Right atrium auricular region (tissue), 2 donors: ENCODE measurements around the gene PPFIA2. TPM values are rescaled to one million over a fixed set of nuclear protein-coding genes. Genes with fewer than 3 reads are reported as not detected.

Source experiments
- DNase-seq: peaks from one replicate; pipeline ENCODE4 v3.0.0-alpha.2; 2019; ENCODE audit warnings: low spot score
- H3K27ac ChIP-seq, 2 donors: fragments of 200-600 bp; sonication (generic); 1 replicate in 1 of 2; 2 replicates in 1 of 2; pipeline ENCODE4 v1.5.1; 2016 to 2019
- H3K27me3 ChIP-seq, 2 donors: fragments of 200-600 bp; sonication (generic); one replicate each; pipeline versions ENCODE4 v1.5.1 to v1.6.0; 2017 to 2019
- H3K36me3 ChIP-seq: fragments of 200-600 bp; sonication (generic); one replicate; pipeline ENCODE4 v1.5.1; 2016
- H3K4me1 ChIP-seq, 2 donors: fragments of 200-600 bp; sonication (generic); one replicate each; pipeline versions ENCODE4 v1.5.1 to v1.6.0; 2017 to 2019
- H3K4me3 ChIP-seq, 2 donors: fragments of 200-600 bp; sonication (generic); 1 replicate in 1 of 2; 2 replicates in 1 of 2; pipeline ENCODE4 v1.5.1; 2017 to 2019; ENCODE audit warnings: mild to moderate bottlenecking in 1 of 2, moderate library complexity in 1 of 2
- H3K9me3 ChIP-seq, 2 donors: fragments of 200-600 bp; sonication (generic); one replicate each; pipeline ENCODE4 v1.5.1; 2019
- CTCF ChIP-seq, 2 donors: fragments of 200-600 bp; sonication (generic); IDR thresholded peaks; one replicate each; pipeline ENCODE4 v1.5.1; 2019; ENCODE audit warnings: antibody characterized with exemption in 2 of 2
- total RNA-seq, 2 donors: library from RNA; depleted of rRNA; stranded (reverse); fragments of >200 nt; gene quantifications; one replicate each; pipeline ENCODE4 v1.1.0, GENCODE V29; 2016

PPFIA2 gene
- total RNA-seq: under 1 TPM; 0.20 to 0.48 TPM

DNA sequence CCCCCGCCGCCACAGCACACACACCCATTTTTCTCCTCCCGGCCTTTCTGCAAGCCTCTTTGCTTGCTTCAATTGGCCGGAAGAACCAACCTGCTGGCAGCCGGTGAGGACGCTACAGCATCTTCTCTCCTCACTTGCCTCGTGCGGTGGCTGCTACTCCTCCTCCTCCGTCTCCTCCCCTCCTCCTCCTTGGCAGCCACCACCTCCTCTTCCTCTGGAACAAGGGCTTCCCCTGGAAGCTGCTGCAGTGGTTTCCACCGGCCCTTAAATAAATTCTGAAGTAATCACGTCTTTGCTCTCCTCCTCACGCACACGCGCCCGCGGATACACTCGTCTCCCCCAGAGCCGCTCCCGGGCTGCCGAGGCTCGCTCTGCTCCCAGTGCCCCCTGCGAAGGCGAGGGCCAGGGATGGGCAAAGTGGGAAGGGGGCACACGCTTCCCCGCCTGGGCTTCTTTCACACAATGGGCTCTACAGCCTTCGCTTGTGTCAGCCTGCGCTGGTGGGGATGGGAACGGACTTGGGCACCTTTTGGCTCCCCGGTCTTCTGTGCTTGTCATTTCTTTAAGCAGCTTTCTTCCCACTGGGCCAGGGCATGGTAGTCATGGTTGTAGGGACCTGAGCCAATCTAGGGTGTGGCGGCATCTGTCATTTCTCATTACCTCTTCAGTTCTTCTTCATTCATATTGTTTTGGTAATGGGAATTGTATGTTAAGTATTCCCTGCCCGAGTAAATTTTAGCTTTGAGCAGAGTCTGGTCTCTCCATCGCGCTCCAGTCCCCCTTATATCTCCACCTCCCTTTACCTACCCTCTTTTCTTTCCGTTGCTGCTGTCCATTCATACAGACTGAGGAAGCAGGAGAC lies at the start of gene PPFIA2:
Gene PPFIA2 (minus strand): TSS at position 161 of the 862 bp plus-strand sequence.
- H3K36me3 ChIP-seq: no peaks in the 10 kb centered on the region
- DNase-seq: no peak
- H3K4me1 ChIP-seq: peaks cover 0 to 16% of the 10 kb centered on the region in 2 donors
- TF ChIP-seq CTCF (IDR thresholded peaks at IDR 0.05): no peak
- no peaks in the 10 kb centered on the region for H3K27me3 ChIP-seq
- H3K9me3 ChIP-seq: no peaks in the 10 kb centered on the region
- H3K27ac ChIP-seq: no peak within 1 kb of the TSS
- H3K4me3 ChIP-seq: peak within 1 kb of the TSS; percentile 36 to 49

- Histone ChIP-seq H3K4me3 (no peak overlapping the region), H3K27ac (peak overlapping the region in 1 of 2 donors; percentile 21), H3K9me3 (peaks cover 0 to 9% of the 10 kb centered on the region in 2 donors), H3K27me3 (no peaks in the 10 kb centered on the region), H3K36me3 (no peaks in the 10 kb centered on the region), H3K4me1 (no peaks in the 10 kb centered on the region)
- DNase-seq: no peak
- no peak for TF ChIP-seq CTCF (IDR thresholded peaks at IDR 0.05)
Measured at GRCh38 chr12:81800298-81801148, 41.4 kb upstream of the PPFIA2 start.

DNA sequence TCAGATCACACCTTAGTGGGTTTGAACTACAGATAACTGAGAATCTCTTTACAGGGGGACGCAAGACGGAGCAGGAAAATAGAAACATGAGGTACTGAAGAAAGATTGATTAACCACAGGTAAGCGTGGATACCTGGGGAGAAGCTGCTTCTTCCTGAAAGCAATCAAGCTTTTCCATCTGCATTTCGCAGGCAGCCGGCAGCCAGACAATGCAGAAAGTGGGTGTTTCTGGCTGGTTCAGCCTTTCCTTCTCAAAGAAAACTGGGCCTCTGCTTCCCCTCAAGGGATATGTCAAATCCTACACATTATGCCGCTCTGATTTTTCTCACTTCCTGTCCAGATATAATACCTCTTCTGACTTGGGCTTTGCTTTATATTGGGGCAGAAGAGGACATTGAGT lies 39.1 kb upstream of the PPFIA2 start:
- Histone ChIP-seq H3K4me3 (no peak overlapping the region), H3K9me3 (no peaks in the 10 kb centered on the region), H3K27me3 (no peaks in the 10 kb centered on the region), H3K4me1 (no peaks in the 10 kb centered on the region), H3K27ac (no peak overlapping the region), H3K36me3 (no peaks in the 10 kb centered on the region)
- DNase-seq: no peak
- TF ChIP-seq CTCF (IDR thresholded peaks at IDR 0.05): no peak

DNA sequence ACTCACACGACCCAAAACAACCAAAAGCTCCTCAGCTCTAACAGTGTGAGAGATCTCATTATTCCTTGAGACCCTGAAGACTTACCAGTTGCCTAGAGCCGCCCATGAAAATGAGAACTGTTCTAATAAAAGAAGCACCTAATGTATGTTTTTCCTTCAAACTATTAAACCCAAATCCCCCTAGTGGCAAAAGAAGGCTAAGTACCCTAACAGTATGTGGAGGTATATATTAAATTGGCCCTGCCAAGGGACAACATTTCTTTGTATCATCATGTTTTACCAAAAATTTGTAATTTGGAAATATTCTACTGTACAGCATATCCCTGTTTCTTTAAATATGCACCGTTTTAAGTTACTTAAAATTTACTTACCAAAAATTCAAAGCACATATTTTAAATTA lies 38.0 kb upstream of the PPFIA2 start:
- Histone ChIP-seq H3K9me3 (no peaks in the 10 kb centered on the region), H3K4me3 (no peak overlapping the region), H3K36me3 (no peaks in the 10 kb centered on the region), H3K4me1 (no peaks in the 10 kb centered on the region), H3K27me3 (no peaks in the 10 kb centered on the region), H3K27ac (no peak overlapping the region)
- DNase-seq: no peak
- peak in 1 of 2 donors; percentile 35 for TF ChIP-seq CTCF (IDR thresholded peaks at IDR 0.05)

GRCh38 chr12:81792666-81793065 lies 33.5 kb upstream of the PPFIA2 start:
- Histone ChIP-seq H3K4me1 (no peaks in the 10 kb centered on the region), H3K9me3 (no peaks in the 10 kb centered on the region), H3K27ac (no peak overlapping the region), H3K36me3 (no peaks in the 10 kb centered on the region), H3K27me3 (no peaks in the 10 kb centered on the region), H3K4me3 (no peak overlapping the region)
- no peak for TF ChIP-seq CTCF (IDR thresholded peaks at IDR 0.05)
- no peak for DNase-seq
